GM21737 (cell line): ENCODE results near the gene FAM177B.

ENCODE experiments used
- ATAC-seq: cut with Tn5 transposase; IDR thresholded peaks from one replicate; pipeline ENCODE4 v1.9.1; 2021; ENCODE audit warnings: mild to moderate bottlenecking, moderate library complexity; ENCODE audit not compliant: unreplicated experiment

Gene FAM177B

GRCh38 chr1:222784916-222785315, 47.9 kb downstream of the FAM177B start:
- no peak for ATAC-seq

- ATAC-seq: no peak
Measured at GRCh38 chr1:222785529-222785928, 48.5 kb downstream of the FAM177B start.

GRCh38 chr1:222786121-222786520, 49.1 kb downstream of the FAM177B start:
- no peak for ATAC-seq

- no peak for ATAC-seq
Measured at GRCh38 chr1:222787729-222788128, 50.7 kb downstream of the FAM177B start.

- ATAC-seq: no peak
Measured at GRCh38 chr1:222788402-222789156, 51.6 kb downstream of the FAM177B start.

- no peak for ATAC-seq
Measured at GRCh38 chr1:222790115-222790514, 53.1 kb downstream of the FAM177B start.

- no peak for ATAC-seq
Measured at GRCh38 chr1:222790520-222790919, 53.5 kb downstream of the FAM177B start.

- ATAC-seq: no peak
Measured at GRCh38 chr1:222791006-222791710, 54.2 kb downstream of the FAM177B start.

- no peak for ATAC-seq
Measured at GRCh38 chr1:222792744-222793143, 55.7 kb downstream of the FAM177B start.

GRCh38 chr1:222794656-222795474, 57.9 kb downstream of the FAM177B start:
- no peak for ATAC-seq

GRCh38 chr1:222798116-222798515, 61.1 kb downstream of the FAM177B start:
- no peak for ATAC-seq

GRCh38 chr1:222798975-222799374, 62.0 kb downstream of the FAM177B start:
- no peak for ATAC-seq
